ENCODE results near the gene PITPNC1. TPM values are rescaled to one million over a fixed set of nuclear protein-coding genes. Genes with fewer than 3 reads are reported as not detected.

The PITPNC1 gene
- total and polyA plus RNA-seq, 2 of the 13 experiments (the other 11 are each of a cell fraction or from before 2014, with no cell fraction given) = 4.1 to 5.7 TPM

- Histone ChIP-seq H3K4me1 (ENCODE audit: insufficient read depth, low read length) (no peaks in the 10 kb centered on the region), H3K79me2 (ENCODE audit: insufficient read depth, low read length) (no peaks in the 10 kb centered on the region), H3K9me3 (ENCODE audit: low read length) (no peaks in the 10 kb centered on the region), H3K27ac (ENCODE audit: extremely low read length, insufficient read depth, low read length) (no peak overlapping the region), H3K4me3 (replicated peaks in 1 of 3; ENCODE audit: insufficient read depth in 1 of 3, low read depth in 2 of 3, low read length in 3 of 3) (no peak overlapping the region), H4K20me1 (ENCODE audit: insufficient read depth, low read length) (no peaks in the 10 kb centered on the region), H2AFZ (ENCODE audit: low read length) (no peak overlapping the region), H3K4me2 (ENCODE audit: low read depth, low read length) (no peak overlapping the region), H3K36me3 (replicated peaks in 1 of 2; ENCODE audit: control insufficient read depth in 1 of 2, insufficient read depth in 2 of 2, low read length in 2 of 2) (no peaks in the 10 kb centered on the region; a peak in 1 of 5 replicates), H3K9ac (ENCODE audit: insufficient read depth, low read depth, low read length) (no peak overlapping the region), H3K27me3 (ENCODE audit: control insufficient read depth in 1 of 2, insufficient read depth in 2 of 2, low read length in 2 of 2) (no peaks in the 10 kb centered on the region; a peak in 1 of 5 replicates)
- ChIA-PET POLR2A (no interaction called here), CTCF (ENCODE audit: low intra/inter-chr PET ratio, low total read pairs) (no interaction called here)
- ATAC-seq (no peak), DNase-seq (ENCODE audit: low spot score) (no peak), FAIRE-seq (no peak)
- no TSS peak for BruUV-seq (replicated peaks)
- 74% methylated on average over 3 of the region's 3 CpGs for WGBS (ENCODE audit: low lambda C conversion rate)
- in situ Hi-C loops (cut with HindIII; ENCODE audit: extremely low pct_ligation_motif_present, low pct_unique_long_range_greater_than_20kb) = no loop called here
- intact Hi-C loops (cut with micrococcal nuclease; ENCODE audit: unreplicated experiment) = no loop called here
- no peak for TF ChIP-seq ZBTB34 (CRISPR knock-in tag; IDR thresholded peaks at IDR 0.05)
- no peak for TF ChIP-seq ZNF747 (CRISPR knock-in tag; IDR thresholded peaks at IDR 0.05; ENCODE audit: borderline replicate concordance)
- no peak for TF ChIP-seq ZNF263 (CRISPR knock-in tag; IDR thresholded peaks at IDR 0.05)
- TF ChIP-seq, protein P1, sequence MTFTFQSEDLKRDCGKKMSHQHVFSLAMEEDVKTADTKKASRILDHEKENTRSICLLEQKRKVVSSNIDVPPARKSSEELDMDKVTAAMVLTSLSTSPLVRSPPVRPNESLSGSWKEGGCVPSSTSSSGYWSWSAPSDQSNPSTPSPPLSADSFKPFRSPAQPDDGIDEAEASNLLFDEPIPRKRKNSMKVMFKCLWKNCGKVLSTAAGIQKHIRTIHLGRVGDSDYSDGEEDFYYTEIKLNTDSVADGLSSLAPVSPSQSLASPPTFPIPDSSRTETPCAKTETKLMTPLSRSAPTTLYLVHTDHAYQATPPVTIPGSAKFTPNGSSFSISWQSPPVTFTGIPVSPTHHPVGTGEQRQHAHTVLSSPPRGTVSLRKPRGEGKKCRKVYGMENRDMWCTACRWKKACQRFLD (CRISPR knock-in tag; IDR thresholded peaks at IDR 0.05; ENCODE audit: borderline replicate concordance) = no peak
- no peak for TF ChIP-seq ZEB1 (IDR thresholded peaks at IDR 0.05; ENCODE audit: insufficient replicate concordance, low read depth)
- no peak for TF ChIP-seq ZNF678 (CRISPR knock-in tag; IDR thresholded peaks at IDR 0.05)
- no peak for TF ChIP-seq TCF7L2 (IDR thresholded peaks at IDR 0.05; ENCODE audit: low read depth, low read length)
- no peak for TF ChIP-seq PAF1 (CRISPR knock-in tag; IDR thresholded peaks at IDR 0.05)
- TF ChIP-seq GMEB2 (CRISPR knock-in tag; IDR thresholded peaks at IDR 0.05; ENCODE audit: low read depth) = no peak
- no peak for TF ChIP-seq SATB2 (CRISPR knock-in tag; IDR thresholded peaks at IDR 0.05)
- TF ChIP-seq, protein P2, sequence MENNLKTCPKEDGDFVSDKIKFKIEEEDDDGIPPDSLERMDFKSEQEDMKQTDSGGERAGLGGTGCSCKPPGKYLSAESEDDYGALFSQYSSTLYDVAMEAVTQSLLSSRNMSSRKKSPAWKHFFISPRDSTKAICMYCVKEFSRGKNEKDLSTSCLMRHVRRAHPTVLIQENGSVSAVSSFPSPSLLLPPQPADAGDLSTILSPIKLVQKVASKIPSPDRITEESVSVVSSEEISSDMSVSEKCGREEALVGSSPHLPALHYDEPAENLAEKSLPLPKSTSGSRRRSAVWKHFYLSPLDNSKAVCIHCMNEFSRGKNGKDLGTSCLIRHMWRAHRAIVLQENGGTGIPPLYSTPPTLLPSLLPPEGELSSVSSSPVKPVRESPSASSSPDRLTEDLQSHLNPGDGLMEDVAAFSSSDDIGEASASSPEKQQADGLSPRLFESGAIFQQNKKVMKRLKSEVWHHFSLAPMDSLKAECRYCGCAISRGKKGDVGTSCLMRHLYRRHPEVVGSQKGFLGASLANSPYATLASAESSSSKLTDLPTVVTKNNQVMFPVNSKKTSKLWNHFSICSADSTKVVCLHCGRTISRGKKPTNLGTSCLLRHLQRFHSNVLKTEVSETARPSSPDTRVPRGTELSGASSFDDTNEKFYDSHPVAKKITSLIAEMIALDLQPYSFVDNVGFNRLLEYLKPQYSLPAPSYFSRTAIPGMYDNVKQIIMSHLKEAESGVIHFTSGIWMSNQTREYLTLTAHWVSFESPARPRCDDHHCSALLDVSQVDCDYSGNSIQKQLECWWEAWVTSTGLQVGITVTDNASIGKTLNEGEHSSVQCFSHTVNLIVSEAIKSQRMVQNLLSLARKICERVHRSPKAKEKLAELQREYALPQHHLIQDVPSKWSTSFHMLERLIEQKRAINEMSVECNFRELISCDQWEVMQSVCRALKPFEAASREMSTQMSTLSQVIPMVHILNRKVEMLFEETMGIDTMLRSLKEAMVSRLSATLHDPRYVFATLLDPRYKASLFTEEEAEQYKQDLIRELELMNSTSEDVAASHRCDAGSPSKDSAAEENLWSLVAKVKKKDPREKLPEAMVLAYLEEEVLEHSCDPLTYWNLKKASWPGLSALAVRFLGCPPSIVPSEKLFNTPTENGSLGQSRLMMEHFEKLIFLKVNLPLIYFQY (CRISPR knock-in tag; IDR thresholded peaks at IDR 0.05; ENCODE audit: borderline replicate concordance) = no peak
- no peak for TF ChIP-seq ZNF296 (CRISPR knock-in tag; conservative IDR thresholded peaks at IDR 0.05)
- TF ChIP-seq ZNF660 (CRISPR knock-in tag; IDR thresholded peaks at IDR 0.05; ENCODE audit: borderline replicate concordance, low read depth) = no peak
- TF ChIP-seq, protein P3, sequence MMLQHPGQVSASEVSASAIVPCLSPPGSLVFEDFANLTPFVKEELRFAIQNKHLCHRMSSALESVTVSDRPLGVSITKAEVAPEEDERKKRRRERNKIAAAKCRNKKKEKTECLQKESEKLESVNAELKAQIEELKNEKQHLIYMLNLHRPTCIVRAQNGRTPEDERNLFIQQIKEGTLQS (CRISPR knock-in tag; IDR thresholded peaks at IDR 0.05) = no peak
- TF ChIP-seq SMARCC2 (IDR thresholded peaks at IDR 0.05) = no peak
- no peak for TF ChIP-seq NFYB (CRISPR knock-in tag; IDR thresholded peaks at IDR 0.05)
- TF ChIP-seq ZNF788 (CRISPR knock-in tag; IDR thresholded peaks at IDR 0.05; ENCODE audit: borderline replicate concordance) = no peak
Observed at GRCh38 chr17:67671493-67671892, 294.4 kb downstream of the PITPNC1 start.
